NCI-H510A treated with DMSO at 0.1 percent for 48 hours (cell line): ENCODE data around the gene HMCN1.
"Not testable (repeated sequence)": the region's sequence is repeated elsewhere in the genome, so short reads cannot be mapped to it uniquely, and the experiment has no call there.

Source experiments
- DNase-seq: peaks from one replicate; lab custom pipeline; 2025; lab: John Stamatoyannopoulos, UW

HMCN1 gene

GRCh38 chr1:186202776-186203175 is 468.6 kb downstream of the HMCN1 start:
- no peak for DNase-seq

GRCh38 chr1:186206048-186206570 is 471.9 kb downstream of the HMCN1 start:
- no peak for DNase-seq

- no peak for DNase-seq
Measured at GRCh38 chr1:186207391-186208085, 473.3 kb downstream of the HMCN1 start.

GRCh38 chr1:186208405-186209129 is 474.4 kb downstream of the HMCN1 start:
- DNase-seq: no peak

GRCh38 chr1:186210258-186210657 is 476.1 kb downstream of the HMCN1 start:
- DNase-seq: no peak

- DNase-seq: not testable (repeated sequence)
Measured at GRCh38 chr1:186211583-186211982, 477.4 kb downstream of the HMCN1 start.

- peak; percentile 75 for DNase-seq
Measured at GRCh38 chr1:186212568-186213224, 478.5 kb downstream of the HMCN1 start.

GRCh38 chr1:186213225-186213607 is 479.0 kb downstream of the HMCN1 start:
- no peak for DNase-seq

GRCh38 chr1:186214791-186215190 is 480.6 kb downstream of the HMCN1 start:
- no peak for DNase-seq

- DNase-seq: no peak
Measured at GRCh38 chr1:186215636-186216035, 481.4 kb downstream of the HMCN1 start.

GRCh38 chr1:186218654-186219352 is 484.6 kb downstream of the HMCN1 start:
- DNase-seq: no peak

- DNase-seq: no peak
Measured at GRCh38 chr1:186220067-186220466, 485.9 kb downstream of the HMCN1 start.

GRCh38 chr1:186220911-186221310 is 486.7 kb downstream of the HMCN1 start:
- no peak for DNase-seq

GRCh38 chr1:186225096-186225495 is 490.9 kb downstream of the HMCN1 start:
- DNase-seq: no peak

GRCh38 chr1:186228749-186229148 is 494.6 kb downstream of the HMCN1 start:
- DNase-seq: no peak

GRCh38 chr1:186231861-186232436 is 497.8 kb downstream of the HMCN1 start:
- DNase-seq: no peak

GRCh38 chr1:186234976-186235686 is 500.9 kb downstream of the HMCN1 start:
- DNase-seq: no peak

GRCh38 chr1:186235696-186236095 is 501.5 kb downstream of the HMCN1 start:
- DNase-seq: no peak

- DNase-seq: no peak
Measured at GRCh38 chr1:186236921-186237320, 502.7 kb downstream of the HMCN1 start.

- no peak for DNase-seq
Measured at GRCh38 chr1:186239171-186239570, 505.0 kb downstream of the HMCN1 start.

- DNase-seq: no peak
Measured at GRCh38 chr1:186240436-186240835, 506.2 kb downstream of the HMCN1 start.
